HG03066 (cell line): ENCODE data around the gene CD63.

Experiments used
- ATAC-seq: cut with Tn5 transposase; IDR thresholded peaks from one replicate; pipeline ENCODE4 v1.9.1; 2021; ENCODE audit warnings: low read depth; ENCODE audit not compliant: unreplicated experiment

The CD63 gene

DNA sequence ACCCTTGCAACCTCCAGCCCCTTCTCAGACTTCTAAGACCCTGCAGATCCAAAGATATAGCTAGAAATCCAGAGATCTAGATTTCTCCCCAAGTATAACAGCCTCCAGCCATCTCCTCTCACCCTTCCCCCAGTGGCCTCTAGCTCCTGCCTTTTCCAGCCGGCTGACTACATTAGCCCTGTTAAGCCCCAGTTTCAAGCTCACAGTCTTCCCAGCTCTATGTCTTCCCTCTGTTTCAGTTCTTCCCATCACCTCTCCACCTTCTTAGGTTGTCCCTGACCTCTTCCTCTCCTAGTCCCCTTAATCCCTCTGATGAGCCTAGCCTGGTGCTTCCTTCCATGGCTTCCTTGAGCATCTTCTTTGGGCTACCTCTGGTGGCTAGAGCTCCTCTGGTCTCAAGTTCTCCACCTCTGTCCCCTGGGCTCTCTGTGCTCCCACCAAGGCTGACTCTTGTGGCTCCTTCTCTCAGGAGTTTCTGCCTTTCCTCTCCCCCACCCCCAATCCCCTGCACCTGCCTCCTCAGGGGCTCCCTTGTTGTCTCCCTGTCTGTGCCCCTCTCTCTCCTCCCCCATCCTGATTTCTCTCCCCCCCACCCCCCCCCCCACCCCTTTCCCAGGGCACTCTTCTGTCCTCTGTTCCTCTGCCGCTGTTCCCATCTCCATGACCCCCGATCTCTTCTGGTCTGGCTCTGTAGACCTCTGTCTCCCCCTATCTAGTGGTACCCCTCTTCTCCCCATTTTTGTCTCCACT, 13.3 kb upstream of the CD63 start:
- no peak for ATAC-seq

DNA sequence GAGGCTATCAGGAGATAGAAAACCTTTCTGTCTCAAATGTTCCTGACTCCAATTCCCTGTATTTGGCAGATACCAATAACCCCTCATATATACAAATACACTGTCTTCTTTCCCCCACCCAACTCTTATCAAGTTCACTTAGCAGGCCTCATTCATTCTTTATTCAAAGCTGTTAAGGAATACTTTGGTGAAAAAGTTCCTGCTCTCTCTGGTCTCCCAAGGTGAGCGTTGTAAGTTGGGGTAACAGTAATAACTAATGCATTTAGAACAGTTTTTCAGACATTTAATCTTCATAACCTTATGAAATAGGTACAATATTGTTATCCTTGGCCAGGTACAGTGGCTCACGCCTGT, 10.2 kb upstream of the CD63 start:
- ATAC-seq, result no peak

DNA sequence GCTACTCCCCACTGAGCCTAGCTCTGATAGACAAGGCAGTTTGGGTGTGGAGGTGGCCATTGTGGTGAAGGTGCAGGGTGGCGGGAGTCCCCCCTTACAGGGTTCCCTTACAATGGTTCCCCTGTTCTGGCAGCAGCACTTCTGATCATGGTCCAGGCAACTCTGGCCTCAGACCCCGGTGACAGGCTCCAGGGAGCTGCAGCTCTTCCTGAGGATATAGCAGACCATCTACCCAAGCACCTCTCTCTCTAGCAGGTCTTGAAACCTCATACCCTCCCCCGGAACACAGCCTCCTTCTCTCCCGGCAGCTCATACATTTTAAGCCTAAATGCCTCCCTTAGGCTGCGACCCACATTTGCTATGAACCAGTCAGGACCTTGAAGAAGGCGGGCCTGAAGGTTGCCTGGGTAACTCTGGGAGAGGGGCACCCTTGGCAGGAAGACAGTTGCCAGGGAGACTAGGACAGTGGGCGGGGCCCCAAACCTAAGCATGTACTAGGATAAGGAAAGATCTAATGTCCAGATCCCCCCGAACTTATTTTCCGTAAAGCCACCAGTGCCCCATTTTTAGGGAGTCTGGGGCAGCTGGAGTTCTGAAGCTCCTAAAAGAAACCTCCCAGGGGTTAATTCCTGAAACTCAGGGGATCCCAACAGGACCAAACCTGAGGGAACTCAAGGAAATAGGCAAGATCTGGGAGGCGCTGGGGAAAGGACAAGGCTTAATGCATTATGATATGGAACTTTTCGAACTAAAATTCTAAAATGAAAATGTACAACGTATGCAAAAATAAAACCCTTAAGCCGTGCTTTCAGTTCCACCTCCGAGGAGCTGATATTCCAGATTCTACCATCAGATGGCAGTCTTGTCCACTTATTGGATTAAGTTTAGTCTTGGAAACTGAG, 9.6 kb upstream of the CD63 start:
- peak; percentile 80 for ATAC-seq

DNA sequence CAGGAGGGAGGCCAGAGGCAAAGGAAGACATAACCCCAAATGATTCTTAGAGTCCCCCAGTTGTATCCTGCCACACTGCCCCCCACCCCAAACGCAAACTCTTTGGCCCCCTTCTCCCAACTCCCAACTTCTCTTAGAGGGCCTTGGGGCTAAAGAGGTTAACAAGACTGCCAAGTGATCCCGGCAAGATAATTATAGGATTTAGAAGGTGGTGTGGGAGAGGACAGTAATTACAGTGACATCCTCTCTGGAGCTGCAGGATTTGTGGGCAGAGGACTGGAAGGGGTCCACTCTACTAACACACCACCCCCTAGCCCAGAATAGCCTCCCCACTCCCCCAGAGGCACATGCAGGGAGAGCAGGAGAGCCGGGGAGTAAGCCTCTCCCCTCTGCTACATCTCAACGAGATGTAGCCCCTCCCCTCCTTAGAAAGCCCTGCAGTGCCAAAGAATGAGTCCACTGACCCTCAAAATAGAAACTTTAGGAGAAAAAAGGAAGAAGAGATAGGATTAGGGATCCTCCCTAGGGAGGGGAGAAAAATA, 8.8 kb upstream of the CD63 start:
- ATAC-seq, result peak; percentile 8

DNA sequence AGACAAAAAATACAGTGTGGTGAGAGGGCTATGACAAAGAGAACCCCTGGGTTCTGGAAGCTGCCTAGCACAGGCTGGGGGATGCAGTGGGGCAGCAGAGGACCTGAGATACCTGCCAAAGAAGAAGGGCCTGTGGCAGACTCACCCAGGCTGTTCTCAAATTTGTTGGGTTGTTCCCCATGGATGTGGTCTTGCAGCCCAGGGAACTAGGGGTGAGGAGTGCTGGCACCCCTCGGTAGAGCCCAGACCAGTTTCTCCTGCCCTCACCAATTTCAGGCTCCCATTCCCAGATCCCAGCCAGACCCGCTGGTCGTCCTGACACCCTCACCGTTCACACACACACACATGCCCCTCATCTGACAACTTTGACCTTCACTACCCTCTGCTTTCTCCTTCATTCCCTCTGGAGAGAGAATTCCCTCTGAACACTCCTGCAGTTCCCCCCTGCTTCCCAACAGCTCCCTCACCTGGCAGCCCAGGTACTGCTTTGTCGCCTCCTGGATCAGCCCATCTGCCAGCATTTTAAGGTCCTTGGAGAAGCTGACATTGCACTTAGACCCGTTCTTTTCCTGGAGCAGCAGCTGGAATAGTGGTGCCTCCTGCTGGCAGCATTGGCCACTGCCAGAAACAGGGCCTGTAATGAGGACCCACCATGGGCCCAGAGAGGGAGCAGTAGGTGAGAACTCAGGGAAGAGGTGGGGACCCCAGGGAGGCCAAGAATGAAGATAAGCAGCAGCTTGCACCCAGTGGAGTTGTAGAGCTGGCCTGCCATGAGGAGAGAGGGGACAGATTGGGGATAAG, 8.2 kb upstream of the CD63 start:
- no peak for ATAC-seq

DNA sequence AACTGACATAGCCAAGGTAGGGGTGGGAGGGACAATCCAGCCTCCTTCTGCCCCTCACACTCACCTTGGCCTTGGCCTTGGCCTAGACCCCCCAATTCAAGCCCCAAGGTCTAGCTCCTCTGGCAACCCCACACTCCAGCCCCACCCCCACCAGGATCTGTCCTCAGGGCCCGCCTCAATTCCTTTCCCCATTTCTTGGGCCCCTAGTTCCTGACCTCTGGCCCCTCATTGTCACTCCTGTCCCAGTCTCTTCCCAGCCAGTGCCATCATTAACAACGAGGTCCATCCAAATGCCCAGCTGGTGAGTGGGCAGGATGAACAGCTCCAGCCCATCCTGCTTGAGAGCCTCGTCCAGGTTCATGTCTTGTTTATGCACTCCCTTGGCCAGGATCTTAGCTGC, 7.3 kb upstream of the CD63 start:
- ATAC-seq, result no peak

DNA sequence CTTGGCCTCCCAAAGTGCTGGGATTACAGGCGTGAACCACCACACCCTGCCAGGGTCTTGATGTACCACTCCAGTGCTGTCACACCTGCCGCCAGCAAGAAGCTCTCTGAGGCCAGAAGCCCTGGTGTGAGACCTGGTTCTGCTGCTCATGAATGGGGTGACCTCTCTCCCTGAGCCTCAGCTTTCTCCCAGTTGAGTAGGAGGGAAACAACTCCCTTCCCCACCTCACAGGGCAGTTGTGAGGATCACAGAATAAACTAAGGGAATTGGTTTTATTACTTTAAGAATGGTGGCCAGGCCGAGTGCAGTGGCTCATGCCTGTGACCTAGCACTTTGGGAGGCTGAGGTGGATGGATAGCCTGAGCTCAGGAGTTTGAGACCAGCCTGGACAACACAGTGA, 5.8 kb upstream of the CD63 start:
- no peak for ATAC-seq

DNA sequence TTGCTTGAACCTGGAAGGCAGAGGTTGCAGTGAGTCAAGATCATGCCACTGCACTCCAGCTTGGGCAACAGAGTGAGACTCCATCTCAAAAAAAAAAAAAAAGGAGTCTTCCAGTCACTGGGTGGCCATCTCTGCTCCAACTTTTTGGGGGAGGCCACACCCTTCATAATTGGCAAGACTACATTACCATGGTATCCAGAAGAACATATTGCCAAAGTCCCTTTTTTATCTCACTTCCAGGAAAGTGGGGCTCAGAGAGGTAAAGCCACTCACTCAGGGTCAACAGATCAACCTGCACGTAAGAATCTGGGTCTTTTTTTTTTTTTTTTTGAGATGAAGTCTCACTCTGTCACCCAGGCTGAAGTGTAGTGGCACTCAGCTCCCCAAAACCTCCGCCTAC, 5.0 kb upstream of the CD63 start:
- ATAC-seq, result no peak

DNA sequence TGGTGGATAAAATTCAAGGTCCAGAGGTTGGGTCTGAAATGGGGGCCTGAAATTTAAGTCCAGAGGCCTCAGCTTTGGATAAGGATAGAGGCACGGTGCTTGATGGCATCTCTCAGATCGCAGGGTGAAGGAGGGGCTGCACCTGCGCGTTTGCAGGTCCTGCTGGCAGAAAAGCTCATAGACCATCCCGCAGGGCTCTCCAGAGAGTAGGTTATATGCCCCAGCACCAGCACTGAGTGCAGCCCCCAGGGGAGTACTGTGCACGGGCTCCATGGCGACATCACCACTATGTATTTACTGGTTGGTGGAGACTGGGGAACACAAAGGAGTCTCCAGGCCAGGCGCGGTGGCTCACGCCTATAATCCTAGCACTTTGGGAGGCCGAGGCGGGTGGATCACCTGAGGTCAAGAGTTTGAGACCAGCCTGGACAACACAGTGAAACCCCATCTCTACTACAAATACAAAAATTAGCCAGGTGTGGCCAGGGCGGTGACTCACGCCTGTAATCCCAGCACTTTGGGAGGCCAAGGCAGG, 4.3 kb upstream of the CD63 start:
- ATAC-seq, result no peak

DNA sequence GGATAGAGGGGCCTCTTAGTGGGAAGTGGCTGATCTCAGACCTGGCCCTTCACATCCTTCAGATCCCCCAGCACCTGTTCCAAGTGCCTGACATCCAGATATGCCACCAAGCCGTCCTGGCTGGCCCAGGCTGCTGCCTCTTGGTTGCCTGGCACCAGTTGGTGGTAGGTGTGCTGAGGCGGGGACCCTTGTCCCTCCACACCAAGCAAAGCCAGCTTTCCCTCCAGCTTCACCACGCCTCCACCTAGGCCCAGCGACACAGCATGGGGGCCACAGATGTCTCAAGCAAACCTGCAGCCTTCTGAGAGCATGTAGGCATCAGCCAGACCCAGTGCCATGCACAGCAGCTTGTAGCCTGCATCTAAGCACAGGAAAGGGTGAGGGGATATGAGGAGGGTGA, 3.5 kb upstream of the CD63 start:
- no peak for ATAC-seq

DNA sequence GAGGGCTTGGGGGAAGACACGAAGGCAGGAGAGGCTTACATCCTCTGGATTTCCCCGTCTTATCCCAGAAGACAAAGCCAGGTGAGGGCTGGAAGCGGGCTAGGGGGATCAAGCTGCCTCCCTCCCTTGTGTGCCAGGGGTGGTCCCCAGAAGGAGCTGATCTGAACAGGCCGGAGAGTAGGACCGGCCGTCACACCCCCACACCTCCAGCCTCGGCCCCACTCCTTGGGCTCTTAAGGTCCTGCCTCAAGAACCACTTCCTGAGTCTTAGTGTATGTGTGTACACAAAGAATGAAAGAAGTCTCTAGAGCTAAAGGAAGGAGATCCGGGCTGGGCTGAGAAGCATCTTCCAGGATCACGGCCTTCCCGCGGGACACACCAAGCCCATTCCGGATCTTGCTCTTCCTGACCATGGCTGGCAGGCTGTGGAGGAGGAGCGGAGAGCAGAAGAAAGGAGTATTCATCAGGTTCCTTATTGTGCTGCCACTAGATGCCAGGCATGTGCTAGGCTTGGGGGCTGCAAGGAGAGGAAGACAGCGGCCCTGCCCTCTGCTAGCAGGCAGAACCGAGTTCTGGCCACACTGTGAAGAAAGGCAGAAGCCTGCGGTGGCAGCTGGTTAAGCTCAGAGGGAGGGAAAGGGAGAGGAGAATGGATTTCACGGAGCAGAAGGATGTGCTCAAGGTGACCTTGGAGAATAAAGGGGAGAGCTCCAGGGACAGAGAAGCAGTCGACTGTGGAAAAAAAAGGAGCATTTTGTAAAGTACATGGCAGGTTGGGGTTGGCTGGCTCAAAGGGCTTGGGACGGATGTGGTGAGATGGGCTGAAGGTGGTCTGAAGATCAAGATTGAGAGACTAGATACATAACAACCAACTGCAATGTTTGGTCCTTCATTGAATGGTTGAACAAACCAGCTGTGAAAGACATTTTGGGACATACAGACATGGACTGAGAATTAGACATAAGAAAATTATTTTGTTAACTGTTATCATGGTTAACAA, 1.3 kb upstream of the CD63 start:
- ATAC-seq, result peak; percentile 40

DNA sequence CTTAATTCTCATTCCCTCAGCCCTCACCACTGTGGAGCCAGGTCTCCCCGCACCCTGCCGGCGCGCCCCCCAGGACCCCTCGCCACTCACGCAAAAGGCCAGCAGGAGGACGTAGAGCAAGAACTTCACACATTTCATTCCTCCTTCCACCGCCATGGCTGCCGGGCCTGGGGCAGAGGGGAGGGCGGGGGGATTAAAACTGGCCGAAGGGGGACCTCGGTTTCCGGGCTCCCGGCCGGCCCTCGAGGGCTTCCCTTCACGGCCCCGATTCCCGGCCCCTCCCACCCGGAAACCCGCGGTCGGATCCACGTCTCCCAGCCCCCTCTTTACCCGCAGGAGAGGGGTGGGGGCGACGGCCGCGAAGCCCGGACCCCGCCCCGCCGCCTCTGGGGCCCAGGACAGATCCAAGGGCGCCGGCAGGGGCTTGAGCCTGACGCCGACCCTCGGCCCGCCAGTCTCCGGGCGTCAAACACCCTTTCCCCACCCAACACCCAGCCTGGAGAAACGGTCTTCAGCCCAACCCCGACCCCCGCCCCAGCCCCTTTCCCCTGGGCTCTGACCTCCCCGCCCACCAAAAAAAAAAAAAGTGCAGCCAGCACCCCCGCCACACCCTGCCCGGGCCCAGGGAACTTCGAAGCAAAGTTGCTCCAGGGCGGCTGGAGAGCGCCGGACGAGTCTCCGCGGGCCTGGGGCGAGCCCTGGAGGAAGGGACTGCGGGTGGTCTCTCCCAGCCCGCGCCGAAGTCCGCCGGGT, 447 bp downstream of the CD63 start:
- peak; percentile 15 for ATAC-seq

DNA sequence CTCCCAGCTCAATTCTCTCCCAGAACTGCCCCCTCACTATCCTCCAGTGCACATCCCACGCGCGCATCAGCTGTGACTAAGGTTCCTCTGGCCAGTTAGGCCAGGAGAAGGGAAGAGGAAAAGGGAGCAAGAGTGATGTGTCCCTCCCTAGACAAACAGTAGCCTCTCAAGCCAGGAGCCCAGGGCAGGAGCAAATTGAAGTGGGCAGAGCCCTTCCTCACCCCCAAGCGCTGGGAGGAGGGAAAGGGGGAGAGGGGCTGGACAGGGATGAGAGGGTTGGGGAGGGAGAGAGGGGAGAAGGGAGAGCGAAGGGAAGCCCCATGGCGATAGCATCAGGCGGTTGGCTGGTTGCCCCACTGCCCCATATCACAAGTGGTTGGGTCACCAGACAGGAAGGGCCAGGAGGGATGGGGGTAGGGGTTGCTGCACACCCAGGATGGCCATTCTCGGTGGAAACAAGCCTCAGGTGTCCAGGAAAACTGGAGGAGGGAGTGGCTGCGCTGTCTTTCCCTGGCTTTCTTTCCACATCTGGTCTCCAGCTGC, 1.1 kb downstream of the CD63 start:
- no peak for ATAC-seq

DNA sequence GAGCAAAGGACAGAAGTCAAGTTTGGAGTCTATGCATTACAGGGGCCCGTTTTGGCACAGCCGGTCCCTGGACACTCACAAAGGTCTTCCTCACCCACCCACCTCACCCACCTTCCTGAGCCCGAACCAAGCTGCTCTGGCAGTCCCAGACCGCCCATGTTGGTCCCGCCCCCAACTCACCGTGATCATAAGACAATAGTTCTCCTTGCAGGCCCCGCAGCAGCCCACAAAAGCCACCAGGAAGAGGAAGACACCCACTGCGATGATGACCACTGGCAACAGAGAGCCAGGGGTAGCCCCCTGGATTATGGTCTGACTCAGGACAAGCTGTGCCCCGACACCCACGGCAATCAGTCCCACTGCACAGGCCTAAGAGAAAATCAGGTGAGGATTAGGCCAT, 1.8 kb downstream of the CD63 start:
- ATAC-seq, result no peak

DNA sequence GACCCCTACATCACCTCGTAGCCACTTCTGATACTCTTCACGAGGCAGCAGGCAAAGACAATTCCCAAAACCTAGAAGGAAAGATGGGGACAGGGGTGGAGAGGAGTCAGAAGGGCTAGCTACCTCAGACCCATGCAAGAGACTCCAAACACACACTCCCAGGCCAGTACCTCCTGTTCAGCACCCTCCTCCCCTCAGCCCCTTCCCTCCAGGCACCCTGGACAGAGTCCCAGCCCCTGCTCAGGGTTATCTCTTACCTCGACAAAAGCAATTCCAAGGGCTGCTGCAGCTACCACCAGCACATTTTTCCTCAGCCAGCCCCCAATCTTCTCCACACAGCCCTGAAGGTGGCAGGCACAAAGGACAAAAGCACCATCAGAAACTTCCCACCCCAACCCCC, 3.3 kb downstream of the CD63 start:
- ATAC-seq, result no peak

DNA sequence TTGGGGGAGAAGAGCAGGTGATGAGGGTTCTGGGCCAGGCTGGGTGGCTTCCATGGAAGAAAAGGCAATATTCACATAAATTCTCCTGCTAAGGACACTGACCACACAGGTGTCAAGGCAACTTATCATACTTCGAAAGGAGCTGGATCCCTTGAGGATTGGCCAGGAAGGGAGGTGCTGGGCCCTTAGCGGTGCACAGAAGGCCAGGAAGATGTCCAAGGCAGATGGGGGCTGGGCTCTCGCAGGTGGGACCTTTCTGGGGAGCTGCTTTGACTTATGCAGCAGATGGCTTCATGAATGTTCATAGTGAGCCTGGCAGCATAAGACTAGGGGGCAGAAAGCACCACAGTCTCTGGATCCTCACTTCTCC, 3.9 kb downstream of the CD63 start:
- no peak for ATAC-seq

DNA sequence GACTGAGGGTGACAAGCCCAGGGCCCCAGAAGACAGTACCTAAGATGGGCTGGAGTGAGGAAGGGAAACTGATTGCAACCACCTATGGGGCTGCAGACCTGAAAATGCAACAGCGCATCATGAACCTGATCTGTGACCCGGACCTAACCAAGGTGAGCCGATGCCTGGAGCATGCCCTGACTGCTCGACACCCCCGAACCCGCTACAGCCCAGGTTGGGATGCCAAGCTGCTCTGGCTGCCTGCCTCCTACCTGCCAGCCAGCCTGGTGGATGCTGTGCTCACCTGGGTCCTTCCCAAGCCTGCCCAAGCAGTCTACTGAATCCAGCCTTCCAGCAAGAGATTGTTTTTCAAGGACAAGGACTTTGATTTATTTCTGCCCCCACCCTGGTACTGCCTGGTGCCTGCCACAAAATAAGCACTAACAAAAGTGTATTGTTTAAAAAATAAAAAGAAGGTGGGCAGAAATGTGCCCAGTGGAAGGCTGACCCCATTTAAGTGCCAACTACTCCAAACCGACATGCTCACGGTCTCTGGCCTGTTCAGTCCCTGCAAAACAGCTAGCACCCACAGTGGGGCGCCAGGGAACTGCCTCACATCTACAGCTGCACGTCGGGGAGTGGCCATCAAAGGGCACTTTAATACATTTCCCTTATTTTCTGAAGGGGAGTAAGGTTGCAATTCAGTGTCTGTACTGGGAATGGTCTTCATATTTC, 4.4 kb downstream of the CD63 start:
- ATAC-seq, result no peak
